GM13976 (cell line): ENCODE data around the gene TXNDC16.
"Not testable (repeated sequence)": the region's sequence is repeated elsewhere in the genome, so short reads cannot be mapped to it uniquely, and the experiment has no call there.

Source experiments
- DNase-seq: peaks from one replicate; pipeline ENCODE4 v3.0.0; 2012; ENCODE audit warnings: low spot score
- in situ Hi-C: fragments of 300-500 bp; cut with MboI; formaldehyde crosslinking; loops from one replicate; pipeline ENCODE4 v1.12.0; 2022; ENCODE audit warnings: low sequenced_read_pairs, mixed read lengths, inconsistent platforms; ENCODE audit not compliant: unreplicated experiment
- TF ChIP-seq, protein P1 (sequence below): IDR thresholded peaks from 2 replicates; pipeline ENCODE4 v1.5.1; 2012; ENCODE audit warnings: borderline replicate concordance, mild to moderate bottlenecking; ENCODE audit not compliant: insufficient read depth; ENCODE audit errors: extremely low read depth, missing control alignments, control extremely low read depth

Gene TXNDC16

DNA sequence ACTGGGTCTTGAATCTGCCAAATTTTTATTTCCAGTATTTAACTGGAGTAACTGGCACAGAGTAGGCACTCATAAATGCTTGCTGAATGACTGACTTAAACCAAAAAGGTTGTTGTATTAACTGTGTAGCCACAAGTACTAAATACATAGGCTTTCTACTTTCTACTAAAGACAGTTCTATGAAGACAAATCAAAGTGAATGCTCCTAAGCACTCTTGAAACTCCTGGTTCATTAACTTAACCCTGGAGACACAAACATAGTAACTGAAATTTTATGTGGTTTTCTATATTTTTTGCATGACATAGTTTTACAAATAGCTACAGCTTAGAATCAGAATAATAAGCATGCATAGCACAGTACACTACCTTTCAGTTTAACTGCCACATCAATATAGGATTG lies 70.4 kb downstream of the TXNDC16 start:
- no peak for DNase-seq
- in situ Hi-C loops = no loop called here
- TF ChIP-seq, protein P1, sequence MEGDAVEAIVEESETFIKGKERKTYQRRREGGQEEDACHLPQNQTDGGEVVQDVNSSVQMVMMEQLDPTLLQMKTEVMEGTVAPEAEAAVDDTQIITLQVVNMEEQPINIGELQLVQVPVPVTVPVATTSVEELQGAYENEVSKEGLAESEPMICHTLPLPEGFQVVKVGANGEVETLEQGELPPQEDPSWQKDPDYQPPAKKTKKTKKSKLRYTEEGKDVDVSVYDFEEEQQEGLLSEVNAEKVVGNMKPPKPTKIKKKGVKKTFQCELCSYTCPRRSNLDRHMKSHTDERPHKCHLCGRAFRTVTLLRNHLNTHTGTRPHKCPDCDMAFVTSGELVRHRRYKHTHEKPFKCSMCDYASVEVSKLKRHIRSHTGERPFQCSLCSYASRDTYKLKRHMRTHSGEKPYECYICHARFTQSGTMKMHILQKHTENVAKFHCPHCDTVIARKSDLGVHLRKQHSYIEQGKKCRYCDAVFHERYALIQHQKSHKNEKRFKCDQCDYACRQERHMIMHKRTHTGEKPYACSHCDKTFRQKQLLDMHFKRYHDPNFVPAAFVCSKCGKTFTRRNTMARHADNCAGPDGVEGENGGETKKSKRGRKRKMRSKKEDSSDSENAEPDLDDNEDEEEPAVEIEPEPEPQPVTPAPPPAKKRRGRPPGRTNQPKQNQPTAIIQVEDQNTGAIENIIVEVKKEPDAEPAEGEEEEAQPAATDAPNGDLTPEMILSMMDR = no peak

DNA sequence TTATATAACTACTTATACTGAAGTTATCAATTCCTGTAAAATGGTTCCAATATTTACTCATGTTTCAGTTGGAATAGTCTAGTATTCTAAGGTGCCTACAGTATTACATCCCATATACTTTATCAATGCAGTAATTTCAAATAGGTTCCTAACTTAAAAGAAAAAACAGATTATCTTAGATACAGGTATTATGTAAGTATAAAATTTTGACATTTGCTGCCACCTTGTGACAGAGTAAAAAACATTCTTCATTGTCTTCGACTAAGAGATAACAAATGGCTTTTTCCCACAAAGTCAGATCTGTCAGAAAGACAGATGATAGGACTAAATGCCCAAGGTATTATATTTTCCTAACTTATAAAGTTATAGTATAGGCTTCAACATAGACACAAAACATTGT lies 78.7 kb downstream of the TXNDC16 start:
- TF ChIP-seq, protein P1 = no peak
- DNase-seq = peak; percentile 33
- in situ Hi-C loops = loop anchor here (10.0 kb wide), 1 partner anchor 179 kb away; no protein-coding TSS in a partner anchor

DNA sequence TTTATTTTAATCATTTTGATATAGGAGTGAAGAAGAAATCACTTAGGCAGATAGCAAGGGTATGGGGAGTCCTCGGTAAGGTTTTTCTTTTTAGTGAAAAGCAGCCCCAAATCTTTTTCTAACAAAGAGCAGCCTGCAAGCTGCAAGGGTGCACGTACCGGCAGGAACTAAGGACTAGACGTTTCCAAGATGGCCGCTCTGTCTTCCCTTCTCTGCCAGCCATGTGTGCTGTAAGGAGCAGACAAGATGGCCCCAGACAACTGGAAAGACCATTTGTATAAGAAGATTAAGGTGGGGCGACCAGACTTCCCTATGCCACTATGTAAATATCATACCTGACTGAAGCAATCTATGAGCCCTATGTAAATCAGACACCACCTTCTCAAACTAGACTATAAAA lies 79.6 kb downstream of the TXNDC16 start:
- DNase-seq = no peak
- TF ChIP-seq, protein P1 = no peak
- in situ Hi-C loops = loop anchor here (10.0 kb wide), 1 partner anchor 178 kb away; no protein-coding TSS in a partner anchor

DNA sequence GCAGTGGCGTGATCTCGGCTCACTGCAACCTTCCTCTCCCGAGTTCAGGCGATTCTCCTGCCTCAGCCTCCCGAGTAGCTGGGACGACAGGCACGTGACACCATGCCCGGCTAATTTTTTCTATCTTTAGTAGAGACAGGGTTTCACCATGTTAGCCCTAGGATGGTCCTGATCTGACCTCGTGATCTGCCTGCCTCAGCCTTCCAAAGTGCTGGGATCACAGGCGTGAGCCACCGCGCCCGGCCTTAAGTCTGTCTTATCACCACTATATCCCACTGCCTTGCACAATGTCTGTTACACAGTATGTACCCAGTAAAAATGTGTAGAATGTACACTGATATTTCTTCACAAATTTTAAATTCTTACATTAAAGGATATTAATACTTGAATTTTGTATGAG lies 80.1 kb downstream of the TXNDC16 start:
- in situ Hi-C loops = loop anchor here (10.0 kb wide), 1 partner anchor 177 kb away; no protein-coding TSS in a partner anchor

DNA sequence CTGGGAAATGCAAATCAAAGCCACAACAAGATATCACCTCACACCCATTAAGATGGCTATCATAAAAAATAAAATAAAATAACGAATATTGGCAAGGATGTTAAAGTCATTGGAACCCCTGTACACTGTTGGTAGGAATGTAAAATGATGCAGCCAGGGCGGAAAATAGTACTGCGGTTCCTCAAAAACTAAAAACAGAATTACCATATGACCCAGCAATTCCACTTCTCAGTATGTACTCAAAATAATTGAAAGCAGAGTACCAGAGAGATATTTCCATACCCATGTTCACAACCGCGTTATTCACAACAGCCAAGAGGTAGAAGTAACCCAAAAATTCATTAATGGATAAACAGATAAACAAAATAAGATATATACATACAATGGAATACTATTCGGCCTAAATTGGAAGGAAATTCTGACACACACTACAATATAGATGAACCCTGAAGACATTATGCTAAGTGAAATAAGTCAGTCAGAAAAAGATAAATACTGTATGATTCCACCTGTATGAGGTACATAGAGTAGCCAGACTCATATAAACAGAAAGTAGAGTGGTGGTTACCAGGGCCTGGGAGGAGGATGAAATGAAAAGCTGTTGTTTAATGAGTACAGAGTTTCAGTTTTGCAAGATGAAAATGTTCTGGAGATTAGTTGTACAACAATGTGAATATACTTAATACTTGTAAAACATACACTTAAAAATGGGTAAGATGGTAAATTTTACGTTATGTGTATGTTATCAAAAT lies 84.6 kb downstream of the TXNDC16 start:
- in situ Hi-C loops = no loop called here
- TF ChIP-seq, protein P1 = no peak
- no peak for DNase-seq

More for the DNA sequence above, 80.1 kb downstream of the TXNDC16 start:
- not testable (repeated sequence) for DNase-seq

DNA sequence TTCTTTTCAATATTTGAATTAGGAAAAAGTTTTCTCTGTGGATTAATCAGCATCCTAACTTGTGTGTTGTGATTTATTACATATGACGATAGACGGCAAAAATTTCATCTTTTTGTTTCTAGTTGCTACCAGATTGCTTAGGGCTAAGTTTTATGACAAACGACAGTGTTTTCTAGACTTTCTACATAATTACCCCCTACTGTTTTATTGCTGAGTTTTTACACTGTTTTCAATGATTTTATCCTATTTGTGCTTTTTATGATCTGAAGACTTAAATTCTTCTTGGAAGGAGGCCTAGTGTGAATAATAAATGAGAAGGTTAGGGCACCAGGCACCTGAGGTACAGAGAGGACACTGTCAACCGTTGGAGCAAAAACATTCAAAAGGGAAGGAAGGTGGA lies 88.1 kb downstream of the TXNDC16 start:
- in situ Hi-C loops = no loop called here
- TF ChIP-seq, protein P1 = no peak
- no peak for DNase-seq

DNA sequence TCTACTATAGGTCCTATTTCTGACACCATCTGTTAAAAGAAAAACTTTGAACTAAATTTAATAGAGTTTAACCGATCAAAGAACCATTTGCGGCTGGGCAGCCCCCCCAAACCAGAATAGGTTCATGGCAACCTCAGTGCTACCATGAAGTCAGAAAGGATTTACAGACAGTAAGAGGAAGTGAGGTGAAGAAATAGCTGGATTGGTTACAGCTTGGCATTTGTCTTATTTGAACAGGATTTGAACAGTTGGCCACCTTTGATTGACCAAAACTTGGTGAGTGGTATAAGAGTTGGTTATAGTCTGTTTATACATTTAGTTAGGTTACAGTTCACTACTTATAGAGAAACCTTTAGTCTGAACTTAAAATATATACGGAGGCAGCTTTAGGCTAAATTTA lies 88.9 kb downstream of the TXNDC16 start:
- in situ Hi-C loops = no loop called here
- DNase-seq = no peak
- TF ChIP-seq, protein P1 = no peak
